MCF 10A (cell line): ENCODE data around the gene TDP2. TPM values are rescaled to one million over a fixed set of nuclear protein-coding genes. Genes with fewer than 3 reads are reported as not detected.

Source experiments
- BruUV-seq: library from RNA; stranded (reverse); fragments of 400-500 nt; replicated peaks from 2 replicates; lab custom pipeline; 2021; lab: Mats Ljungman, UMichigan
- CTCF ChIA-PET: fragments of 300-600 bp; sonication (Branson Sonifier 250); formaldehyde crosslinking; extraction: SDS; loops from one replicate; lab custom pipeline; 2021; ENCODE audit warnings: antibody characterized with exemption, inconsistent platforms; lab: Yijun Ruan, JAX
- POLR2A ChIA-PET: fragments of 300-600, 350-650 bp; sonication (Branson Sonifier 250); formaldehyde crosslinking; extraction: SDS; loops from one replicate; lab custom pipeline; 2020; ENCODE audit warnings: antibody characterized with exemption, inconsistent platforms; lab: Yijun Ruan, JAX
- DNase-seq: peaks from one replicate; pipeline ENCODE4 v3.0.0-alpha.2; 2018; ENCODE audit not compliant: unreplicated experiment
- H3K27ac Mint-ChIP-seq: one replicate; pipeline ENCODE4 v1.8.0; 2022; ENCODE audit warnings: mild to moderate bottlenecking, low read depth, mixed read lengths; ENCODE audit not compliant: unreplicated experiment
- H3K27me3 Mint-ChIP-seq: one replicate; pipeline ENCODE4 v1.8.0; 2022; ENCODE audit warnings: mixed read lengths; ENCODE audit not compliant: insufficient read depth, unreplicated experiment
- H3K36me3 Mint-ChIP-seq: one replicate; pipeline ENCODE4 v1.8.0; 2022; ENCODE audit warnings: mild to moderate bottlenecking, moderate library complexity, mixed read lengths; ENCODE audit not compliant: insufficient read depth, unreplicated experiment
- H3K4me1 Mint-ChIP-seq: one replicate; pipeline ENCODE4 v1.8.0; 2022; ENCODE audit warnings: mixed read lengths; ENCODE audit not compliant: insufficient read depth, unreplicated experiment
- H3K4me3 Mint-ChIP-seq: one replicate; pipeline ENCODE4 v1.8.0; 2022; ENCODE audit warnings: mild to moderate bottlenecking, moderate library complexity, mixed read lengths; ENCODE audit not compliant: unreplicated experiment
- H3K9me3 Mint-ChIP-seq: one replicate; pipeline ENCODE4 v1.8.0; 2022; ENCODE audit warnings: mixed read lengths; ENCODE audit not compliant: unreplicated experiment
- intact Hi-C: fragments of 100-400 bp; cut with micrococcal nuclease; formaldehyde crosslinking; loops from 2 replicates; pipeline ENCODE4 v1.14.1; 2022
- total RNA-seq: library from RNA; stranded (reverse); gene quantifications from 2 replicates; pipeline ENCODE4 v1.2.3, GENCODE V29; 2022
- TF ChIP-seq, protein P1 (sequence below): fragments of 200-600 bp; IDR thresholded peaks from one replicate; pipeline ENCODE4 v1.8.0; 2022; ENCODE audit warnings: antibody characterized with exemption, mild to moderate bottlenecking; ENCODE audit not compliant: unreplicated experiment

The TDP2 gene
- total RNA-seq, 1 experiment from 2014 or later = 28.2 TPM

DNA sequence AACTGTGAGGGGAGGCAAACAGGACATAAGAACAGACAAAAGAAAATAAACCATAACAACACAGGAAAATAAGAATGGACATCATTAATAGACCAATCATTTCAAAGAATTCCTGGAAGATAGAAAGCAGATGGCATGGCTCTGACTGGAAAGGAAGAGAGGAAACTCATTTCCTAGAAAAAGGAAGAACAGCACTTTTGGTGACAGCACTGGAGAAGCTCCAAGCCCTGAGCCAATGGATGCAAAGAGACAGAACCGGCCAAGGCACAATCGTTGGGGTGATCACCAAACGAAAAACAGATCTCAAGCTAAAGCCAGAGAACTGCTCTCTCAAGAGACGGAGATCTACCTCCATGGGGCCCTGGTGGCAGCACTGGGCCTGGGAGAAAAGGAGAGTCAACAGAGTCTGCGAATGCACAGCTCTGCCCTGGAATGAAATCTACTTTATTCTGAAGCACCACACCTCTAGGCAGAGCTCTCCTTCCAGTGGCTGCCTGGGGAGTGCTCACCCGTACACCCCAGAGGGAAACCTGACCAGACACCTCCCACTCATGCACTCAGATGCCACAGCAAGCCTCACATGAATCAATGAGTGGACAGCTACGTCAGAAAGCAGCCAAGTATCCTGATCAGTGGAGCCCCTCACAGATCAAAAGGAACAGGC is 44.9 kb downstream of the TDP2 start:
- Mint-ChIP-seq H3K36me3 (no peaks in the 10 kb centered on the region), H3K27me3 (peaks cover 11% of the 10 kb centered on the region), H3K9me3 (no peaks in the 10 kb centered on the region), H3K4me1 (no peaks in the 10 kb centered on the region), H3K4me3 (no peak overlapping the region), H3K27ac (no peak overlapping the region)
- BruUV-seq = no TSS peak
- no peak for DNase-seq
- ChIA-PET POLR2A (interaction anchor here (0.8 to 1.0 kb wide), 2 partner anchors 45 to 100 kb away, joined by 3 read pairs; partner anchors contain the start of genes ACOT13 and TDP2), CTCF (interaction anchor here (0.5 kb wide), 1 partner anchor 37 kb away, joined by 4 read pairs; no protein-coding TSS in a partner anchor)
- intact Hi-C loops = no loop called here
- TF ChIP-seq, protein P1, sequence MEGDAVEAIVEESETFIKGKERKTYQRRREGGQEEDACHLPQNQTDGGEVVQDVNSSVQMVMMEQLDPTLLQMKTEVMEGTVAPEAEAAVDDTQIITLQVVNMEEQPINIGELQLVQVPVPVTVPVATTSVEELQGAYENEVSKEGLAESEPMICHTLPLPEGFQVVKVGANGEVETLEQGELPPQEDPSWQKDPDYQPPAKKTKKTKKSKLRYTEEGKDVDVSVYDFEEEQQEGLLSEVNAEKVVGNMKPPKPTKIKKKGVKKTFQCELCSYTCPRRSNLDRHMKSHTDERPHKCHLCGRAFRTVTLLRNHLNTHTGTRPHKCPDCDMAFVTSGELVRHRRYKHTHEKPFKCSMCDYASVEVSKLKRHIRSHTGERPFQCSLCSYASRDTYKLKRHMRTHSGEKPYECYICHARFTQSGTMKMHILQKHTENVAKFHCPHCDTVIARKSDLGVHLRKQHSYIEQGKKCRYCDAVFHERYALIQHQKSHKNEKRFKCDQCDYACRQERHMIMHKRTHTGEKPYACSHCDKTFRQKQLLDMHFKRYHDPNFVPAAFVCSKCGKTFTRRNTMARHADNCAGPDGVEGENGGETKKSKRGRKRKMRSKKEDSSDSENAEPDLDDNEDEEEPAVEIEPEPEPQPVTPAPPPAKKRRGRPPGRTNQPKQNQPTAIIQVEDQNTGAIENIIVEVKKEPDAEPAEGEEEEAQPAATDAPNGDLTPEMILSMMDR = no peak

DNA sequence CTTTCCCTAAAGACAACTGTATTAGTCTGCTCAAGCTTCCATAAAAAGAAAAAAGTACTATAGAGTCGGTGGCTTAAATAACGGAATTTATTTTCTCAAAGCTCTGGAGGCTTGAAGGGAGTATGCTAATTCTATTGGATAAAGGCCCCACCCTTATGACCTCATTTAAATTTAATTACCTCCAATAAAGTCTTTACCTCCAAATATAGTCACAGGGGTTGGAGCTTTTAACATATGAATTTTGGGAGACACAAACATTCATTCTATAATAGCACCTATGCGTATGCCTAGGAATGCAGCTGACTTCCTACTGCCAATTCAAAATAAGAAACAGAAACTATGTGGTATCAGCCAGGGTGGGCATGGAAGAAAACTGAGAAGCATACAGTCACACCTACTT is 46.1 kb downstream of the TDP2 start:
- TF ChIP-seq, protein P1 = no peak
- intact Hi-C loops = no loop called here
- no TSS peak for BruUV-seq
- ChIA-PET POLR2A (no interaction called here), CTCF (no interaction called here)
- Mint-ChIP-seq H3K4me3 (no peak overlapping the region), H3K27me3 (peaks cover 11% of the 10 kb centered on the region), H3K9me3 (no peaks in the 10 kb centered on the region), H3K27ac (no peak overlapping the region), H3K4me1 (no peaks in the 10 kb centered on the region), H3K36me3 (no peaks in the 10 kb centered on the region)
- DNase-seq = no peak

DNA sequence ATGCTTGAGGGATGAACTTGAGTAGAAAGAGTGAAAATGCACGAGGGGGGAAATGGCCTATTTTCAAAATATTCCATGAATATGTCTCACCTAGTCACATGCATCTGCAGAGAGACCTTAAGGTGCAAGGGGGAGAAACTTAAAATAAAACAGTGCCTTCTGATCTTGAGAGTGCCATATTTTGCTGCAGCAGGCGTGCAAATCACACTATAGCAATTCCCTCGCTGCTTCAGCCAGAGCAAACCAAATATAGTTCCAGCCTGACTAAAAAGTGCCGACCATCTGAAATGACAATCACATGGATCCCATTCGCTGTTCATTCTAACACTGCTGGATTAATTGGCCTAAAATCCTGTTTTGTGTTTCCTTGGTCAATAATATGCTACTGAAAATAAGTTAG is 47.0 kb downstream of the TDP2 start:
- DNase-seq = no peak
- H3K27me3 Mint-ChIP-seq = peaks cover 11% of the 10 kb centered on the region
- H3K27ac Mint-ChIP-seq = no peak overlapping the region
- CTCF ChIA-PET = no interaction called here
- TF ChIP-seq, protein P1 = no peak
- H3K4me3 Mint-ChIP-seq = no peak overlapping the region
- BruUV-seq = no TSS peak
- no peaks in the 10 kb centered on the region for H3K36me3 Mint-ChIP-seq
- no peaks in the 10 kb centered on the region for H3K9me3 Mint-ChIP-seq
- no peaks in the 10 kb centered on the region for H3K4me1 Mint-ChIP-seq
- POLR2A ChIA-PET = no interaction called here
- intact Hi-C loops = no loop called here

DNA sequence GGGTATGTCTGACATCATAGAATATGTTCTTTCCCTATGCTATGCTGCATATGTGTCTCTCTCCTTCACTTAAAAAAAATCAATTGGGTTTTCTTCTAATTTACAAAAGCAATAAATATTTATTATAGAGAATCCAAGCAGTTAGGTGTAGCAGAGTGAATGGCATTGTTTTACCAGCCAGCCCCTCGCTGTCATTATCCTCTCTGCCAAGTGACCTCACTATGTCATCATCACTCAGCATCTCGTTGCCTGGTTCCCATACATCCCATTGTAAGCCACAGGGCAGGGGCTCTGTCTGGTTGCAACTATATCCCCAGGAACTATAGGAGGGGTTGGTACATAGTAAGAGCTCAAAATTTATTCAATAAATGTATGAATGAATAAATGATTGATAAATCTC is 52.1 kb downstream of the TDP2 start:
- H3K36me3 Mint-ChIP-seq = no peaks in the 10 kb centered on the region
- POLR2A ChIA-PET = no interaction called here
- DNase-seq = no peak
- no peaks in the 10 kb centered on the region for H3K4me1 Mint-ChIP-seq
- CTCF ChIA-PET = interaction anchor here (0.7 to 0.9 kb wide), 3 partner anchors 31 to 72 kb away, joined by 3 to 4 read pairs (median 4); partner anchors contain the start of gene KIAA0319
- intact Hi-C loops = no loop called here
- TF ChIP-seq, protein P1 = no peak
- no peak overlapping the region for H3K4me3 Mint-ChIP-seq
- no TSS peak for BruUV-seq
- no peak overlapping the region for H3K27ac Mint-ChIP-seq
- H3K27me3 Mint-ChIP-seq = peaks cover 22% of the 10 kb centered on the region
- H3K9me3 Mint-ChIP-seq = no peaks in the 10 kb centered on the region
